GM12878 (cell line): Measurements from ENCODE around the gene CD151. TPM values are rescaled to one million over a fixed set of nuclear protein-coding genes. Genes with fewer than 3 reads are reported as not detected.

Experiments
- ATF2 ChIP-seq: IDR thresholded peaks from 2 replicates; pipeline ENCODE4 v1.6.1; 2012; ENCODE audit warnings: low read length, inconsistent platforms
- ATF7 ChIP-seq: fragments of 450-650 bp; IDR thresholded peaks from 2 replicates; pipeline ENCODE4 v1.6.1; 2016; ENCODE audit warnings: low read depth, mild to moderate bottlenecking
- BRCA1 ChIP-seq: IDR thresholded peaks from 2 replicates; pipeline ENCODE4 v1.6.1; 2011; ENCODE audit warnings: low read depth, low read length, improper control_type of control experiment
- EP300 ChIP-seq, 2 experiments: fragments of 150-350 bp in 1 of 2; IDR thresholded peaks; 2 replicates each; pipeline ENCODE4 v1.6.1; 2011 to 2012; ENCODE audit warnings: low read depth in 2 of 2, low read length in 2 of 2, borderline replicate concordance in 1 of 2, improper control_type of control experiment in 1 of 2, inconsistent platforms in 1 of 2; ENCODE audit not compliant: control insufficient read depth in 1 of 2
- ETV6 ChIP-seq, 2 experiments: fragments of 450-650 bp in 1 of 2; IDR thresholded peaks in 1 of 2; conservative IDR thresholded peaks in 1 of 2; 2 replicates each; pipeline ENCODE4 v1.6.1; 2014; ENCODE audit warnings: antibody characterized with exemption in 1 of 2, borderline replicate concordance in 1 of 2, low read depth in 1 of 2, mild to moderate bottlenecking in 1 of 2, moderate library complexity in 1 of 2
- FOXK2 ChIP-seq: fragments of 450-650 bp; IDR thresholded peaks from 2 replicates; pipeline ENCODE4 v1.6.1; 2017; ENCODE audit warnings: mild to moderate bottlenecking, moderate library complexity
- MEF2A ChIP-seq: IDR thresholded peaks from 2 replicates; pipeline ENCODE4 v1.6.1; 2011; ENCODE audit warnings: low read depth, mild to moderate bottlenecking, low read length, moderate library complexity; ENCODE audit not compliant: insufficient read depth
- MYB ChIP-seq: fragments of 150-350 bp; IDR thresholded peaks from 2 replicates; pipeline ENCODE4 v1.6.1; 2014; ENCODE audit warnings: mild to moderate bottlenecking, low read depth, low read length, borderline replicate concordance
- PAX5 ChIP-seq: IDR thresholded peaks from 2 replicates; pipeline ENCODE4 v1.6.1; 2011; ENCODE audit warnings: low read depth, low read length, borderline replicate concordance
- POLR2AphosphoS5 ChIP-seq: IDR thresholded peaks from 2 replicates; pipeline ENCODE4 v1.6.1; 2011; ENCODE audit warnings: mild to moderate bottlenecking, low read length, inconsistent platforms
- REST ChIP-seq: IDR thresholded peaks from 2 replicates; pipeline ENCODE4 v1.6.1; 2012; ENCODE audit warnings: mild to moderate bottlenecking, low read depth, low read length
- SKIL ChIP-seq: fragments of 450-650 bp; IDR thresholded peaks from 2 replicates; pipeline ENCODE4 v1.6.1; 2017; ENCODE audit warnings: mild to moderate bottlenecking, low read depth, inconsistent platforms; ENCODE audit not compliant: poor library complexity, severe bottlenecking
- SMC3 ChIP-seq: IDR thresholded peaks from 2 replicates; pipeline ENCODE4 v1.6.1; 2011; ENCODE audit warnings: low read length, improper control_type of control experiment, borderline replicate concordance
- SUZ12 ChIP-seq: fragments of 200-600 bp; sonication (generic); IDR thresholded peaks from one replicate; pipeline ENCODE4 v1.6.1; 2018; ENCODE audit warnings: antibody characterized with exemption, mild to moderate bottlenecking; ENCODE audit not compliant: unreplicated experiment
- USF1 ChIP-seq: IDR thresholded peaks from 2 replicates; pipeline ENCODE4 v1.6.1; 2011; ENCODE audit warnings: borderline replicate concordance, low read depth, mild to moderate bottlenecking, moderate library complexity, mixed read lengths, low read length; ENCODE audit not compliant: insufficient read depth; ENCODE audit errors: extremely low read length
- YBX1 ChIP-seq: fragments of 450-650 bp; IDR thresholded peaks from 2 replicates; pipeline ENCODE4 v1.6.1; 2016; ENCODE audit warnings: antibody characterized with exemption
- polyA plus RNA-seq, 11 experiments: library from polyadenylated mRNA; depleted of rRNA in 4 of 11; unstranded in 6 of 11; stranded (reverse) in 5 of 11; fragments of >200 nt; fragmentation: Nextera tagmentation in 4 of 11; fragmentation: Illumina TruSeq in 1 of 11; extraction: Ambion mirVana in 4 of 11; extraction: Trizol in 1 of 11; gene quantifications; 1 replicate in 1 of 11; 2 replicates in 10 of 11; pipeline versions ENCODE4 v1.2.1 to v1.2.3, GENCODE V29; 2011 to 2016; ENCODE audit warnings: inconsistent platforms in 2 of 11, missing spikeins in 2 of 11, low read depth in 1 of 11
- total RNA-seq, 4 experiments: library from RNA; depleted of rRNA in 3 of 4; stranded (reverse); fragments of >200 nt in 3 of 4; fragmentation: Illumina TruSeq in 1 of 4; extraction: Trizol in 1 of 4; gene quantifications; 2 replicates each; pipeline versions ENCODE4 v1.2.1 to v1.2.3, GENCODE V29; 2013 to 2021

CD151 gene
- total and polyA plus RNA-seq, 10 of the 15 experiments (the other 5 are each of a cell fraction or from before 2014, with no cell fraction given) = 0.52 to 41.7 (median 14.7) TPM

GRCh38 chr11:842370-843002 lies 9.7 kb downstream of the CD151 start, which contains the start of the genes POLR2L and TSPAN4 (continued):
- TF ChIP-seq MYB = no peak
- TF ChIP-seq EP300 (IDR thresholded peaks at IDR 0.05; ENCODE audit: borderline replicate concordance in 1 of 2, control insufficient read depth in 1 of 2, low read depth in 2 of 2, low read length in 2 of 2) = 0 out of 4 replicates have a peak, but pooled peaks of 1 of the 2 experiments have one; percentile 10
- TF ChIP-seq FOXK2 = peak; percentile 98
- TF ChIP-seq SUZ12 = no peak
- TF ChIP-seq USF1 = no peak
- no peak for TF ChIP-seq SKIL
- peak; percentile 96 for TF ChIP-seq ATF7
- peak; percentile 99 for TF ChIP-seq POLR2AphosphoS5
- TF ChIP-seq ATF2 = no peak
- no peak for TF ChIP-seq REST
- no peak for TF ChIP-seq BRCA1
- TF ChIP-seq MEF2A = no peak
- no peak for TF ChIP-seq ETV6 (conservative IDR thresholded peaks at IDR 0.05 in 1 of 2, IDR thresholded peaks at IDR 0.05 in 1 of 2; ENCODE audit: borderline replicate concordance in 1 of 2, low read depth in 1 of 2)
- TF ChIP-seq YBX1 = no peak
- TF ChIP-seq PAX5 = no peak
- TF ChIP-seq SMC3 = no peak
